ENCODE data around the gene PLEKHG4B. TPM values are rescaled to one million over a fixed set of nuclear protein-coding genes. Genes with fewer than 3 reads are reported as not detected.

Gene PLEKHG4B
- total RNA-seq, 1 experiment from 2014 or later = 51.4 TPM

GRCh38 chr5:197892-198489 is 106.0 kb downstream of the PLEKHG4B start (continued):
- TF ChIP-seq USF2 (CRISPR knock-in tag; IDR thresholded peaks at IDR 0.05) (no peak), ATF3 (CRISPR knock-in tag; conservative IDR thresholded peaks at IDR 0.05) (no peak), TEAD1 (CRISPR knock-in tag; IDR thresholded peaks at IDR 0.05) (no peak), ATF1 (CRISPR knock-in tag; IDR thresholded peaks at IDR 0.05) (no peak)

GRCh38 chr5:198516-199196 is 106.7 kb downstream of the PLEKHG4B start:
- POLR2A ChIA-PET = no interaction called here
- peaks cover 11% of the 10 kb centered on the region for H3K4me1 Mint-ChIP-seq
- no peak for DNase-seq (ENCODE audit: low spot score)
- no peak overlapping the region for H3K27ac Mint-ChIP-seq
- TF ChIP-seq ZBTB21 (CRISPR knock-in tag; IDR thresholded peaks at IDR 0.05; ENCODE audit: borderline replicate concordance) (no peak), HMGA2 (CRISPR knock-in tag; IDR thresholded peaks at IDR 0.05) (no peak), ZNF219 (CRISPR knock-in tag; IDR thresholded peaks at IDR 0.05; ENCODE audit: borderline replicate concordance) (no peak)
- CTCF ChIA-PET = interaction anchor here (1.6 kb wide), 1 partner anchor 10 kb away, joined by 9 read pairs; no protein-coding TSS in a partner anchor
- H3K36me3 Mint-ChIP-seq = peaks cover 3% of the 10 kb centered on the region; the same call in 1 of the 2 replicates
- ATAC-seq = no peak
- no peaks in the 10 kb centered on the region for H3K9me3 Mint-ChIP-seq
- no peaks in the 10 kb centered on the region for H3K27me3 Mint-ChIP-seq (ENCODE audit: low read depth)
- H3K4me3 Mint-ChIP-seq = no peak overlapping the region

- H3K9me3 Mint-ChIP-seq = no peaks in the 10 kb centered on the region
- H3K4me1 Mint-ChIP-seq = peaks cover 11% of the 10 kb centered on the region
- no peak overlapping the region for H3K4me3 Mint-ChIP-seq
- H3K27me3 Mint-ChIP-seq (ENCODE audit: low read depth) = no peaks in the 10 kb centered on the region
- POLR2A ChIA-PET = no interaction called here
- H3K27ac Mint-ChIP-seq = no peak overlapping the region
- DNase-seq (ENCODE audit: low spot score) (no peak), ATAC-seq (no peak)
- CTCF ChIA-PET = interaction anchor here (0.8 to 1.6 kb wide), 3 partner anchors 8 to 247 kb away, joined by 3 to 9 read pairs (median 3); partner anchors contain the start of gene LRRC14B
- H3K36me3 Mint-ChIP-seq = peaks cover 10% of the 10 kb centered on the region
- TF ChIP-seq, protein P1, sequence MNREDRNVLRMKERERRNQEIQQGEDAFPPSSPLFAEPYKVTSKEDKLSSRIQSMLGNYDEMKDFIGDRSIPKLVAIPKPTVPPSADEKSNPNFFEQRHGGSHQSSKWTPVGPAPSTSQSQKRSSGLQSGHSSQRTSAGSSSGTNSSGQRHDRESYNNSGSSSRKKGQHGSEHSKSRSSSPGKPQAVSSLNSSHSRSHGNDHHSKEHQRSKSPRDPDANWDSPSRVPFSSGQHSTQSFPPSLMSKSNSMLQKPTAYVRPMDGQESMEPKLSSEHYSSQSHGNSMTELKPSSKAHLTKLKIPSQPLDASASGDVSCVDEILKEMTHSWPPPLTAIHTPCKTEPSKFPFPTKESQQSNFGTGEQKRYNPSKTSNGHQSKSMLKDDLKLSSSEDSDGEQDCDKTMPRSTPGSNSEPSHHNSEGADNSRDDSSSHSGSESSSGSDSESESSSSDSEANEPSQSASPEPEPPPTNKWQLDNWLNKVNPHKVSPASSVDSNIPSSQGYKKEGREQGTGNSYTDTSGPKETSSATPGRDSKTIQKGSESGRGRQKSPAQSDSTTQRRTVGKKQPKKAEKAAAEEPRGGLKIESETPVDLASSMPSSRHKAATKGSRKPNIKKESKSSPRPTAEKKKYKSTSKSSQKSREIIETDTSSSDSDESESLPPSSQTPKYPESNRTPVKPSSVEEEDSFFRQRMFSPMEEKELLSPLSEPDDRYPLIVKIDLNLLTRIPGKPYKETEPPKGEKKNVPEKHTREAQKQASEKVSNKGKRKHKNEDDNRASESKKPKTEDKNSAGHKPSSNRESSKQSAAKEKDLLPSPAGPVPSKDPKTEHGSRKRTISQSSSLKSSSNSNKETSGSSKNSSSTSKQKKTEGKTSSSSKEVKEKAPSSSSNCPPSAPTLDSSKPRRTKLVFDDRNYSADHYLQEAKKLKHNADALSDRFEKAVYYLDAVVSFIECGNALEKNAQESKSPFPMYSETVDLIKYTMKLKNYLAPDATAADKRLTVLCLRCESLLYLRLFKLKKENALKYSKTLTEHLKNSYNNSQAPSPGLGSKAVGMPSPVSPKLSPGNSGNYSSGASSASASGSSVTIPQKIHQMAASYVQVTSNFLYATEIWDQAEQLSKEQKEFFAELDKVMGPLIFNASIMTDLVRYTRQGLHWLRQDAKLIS (CRISPR knock-in tag; IDR thresholded peaks at IDR 0.05; ENCODE audit: borderline replicate concordance) = no peak
- TF ChIP-seq ZNF281 (CRISPR knock-in tag; IDR thresholded peaks at IDR 0.05) (no peak), MAX (CRISPR knock-in tag; IDR thresholded peaks at IDR 0.05) (no peak), ZNF396 (CRISPR knock-in tag; IDR thresholded peaks at IDR 0.05; ENCODE audit: borderline replicate concordance) (no peak), ZNF317 (CRISPR knock-in tag; IDR thresholded peaks at IDR 0.05; ENCODE audit: borderline replicate concordance, low read depth) (no peak), TEAD4 (CRISPR knock-in tag; IDR thresholded peaks at IDR 0.05) (no peak), ZNF121 (CRISPR knock-in tag; IDR thresholded peaks at IDR 0.05) (no peak), SMAD3 (CRISPR knock-in tag; IDR thresholded peaks at IDR 0.05; ENCODE audit: borderline replicate concordance) (no peak), EMX1 (CRISPR knock-in tag; IDR thresholded peaks at IDR 0.05) (no peak)
- TF ChIP-seq, protein P2, sequence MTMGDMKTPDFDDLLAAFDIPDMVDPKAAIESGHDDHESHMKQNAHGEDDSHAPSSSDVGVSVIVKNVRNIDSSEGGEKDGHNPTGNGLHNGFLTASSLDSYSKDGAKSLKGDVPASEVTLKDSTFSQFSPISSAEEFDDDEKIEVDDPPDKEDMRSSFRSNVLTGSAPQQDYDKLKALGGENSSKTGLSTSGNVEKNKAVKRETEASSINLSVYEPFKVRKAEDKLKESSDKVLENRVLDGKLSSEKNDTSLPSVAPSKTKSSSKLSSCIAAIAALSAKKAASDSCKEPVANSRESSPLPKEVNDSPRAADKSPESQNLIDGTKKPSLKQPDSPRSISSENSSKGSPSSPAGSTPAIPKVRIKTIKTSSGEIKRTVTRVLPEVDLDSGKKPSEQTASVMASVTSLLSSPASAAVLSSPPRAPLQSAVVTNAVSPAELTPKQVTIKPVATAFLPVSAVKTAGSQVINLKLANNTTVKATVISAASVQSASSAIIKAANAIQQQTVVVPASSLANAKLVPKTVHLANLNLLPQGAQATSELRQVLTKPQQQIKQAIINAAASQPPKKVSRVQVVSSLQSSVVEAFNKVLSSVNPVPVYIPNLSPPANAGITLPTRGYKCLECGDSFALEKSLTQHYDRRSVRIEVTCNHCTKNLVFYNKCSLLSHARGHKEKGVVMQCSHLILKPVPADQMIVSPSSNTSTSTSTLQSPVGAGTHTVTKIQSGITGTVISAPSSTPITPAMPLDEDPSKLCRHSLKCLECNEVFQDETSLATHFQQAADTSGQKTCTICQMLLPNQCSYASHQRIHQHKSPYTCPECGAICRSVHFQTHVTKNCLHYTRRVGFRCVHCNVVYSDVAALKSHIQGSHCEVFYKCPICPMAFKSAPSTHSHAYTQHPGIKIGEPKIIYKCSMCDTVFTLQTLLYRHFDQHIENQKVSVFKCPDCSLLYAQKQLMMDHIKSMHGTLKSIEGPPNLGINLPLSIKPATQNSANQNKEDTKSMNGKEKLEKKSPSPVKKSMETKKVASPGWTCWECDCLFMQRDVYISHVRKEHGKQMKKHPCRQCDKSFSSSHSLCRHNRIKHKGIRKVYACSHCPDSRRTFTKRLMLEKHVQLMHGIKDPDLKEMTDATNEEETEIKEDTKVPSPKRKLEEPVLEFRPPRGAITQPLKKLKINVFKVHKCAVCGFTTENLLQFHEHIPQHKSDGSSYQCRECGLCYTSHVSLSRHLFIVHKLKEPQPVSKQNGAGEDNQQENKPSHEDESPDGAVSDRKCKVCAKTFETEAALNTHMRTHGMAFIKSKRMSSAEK (CRISPR knock-in tag; IDR thresholded peaks at IDR 0.05; ENCODE audit: borderline replicate concordance) = no peak
These were observed 107.4 kb downstream of the PLEKHG4B start for GRCh38 chr5:199197-199949.

All from WTC11 (cell line).